Effector memory CD4-positive, alpha-beta T cell (primary cell): ENCODE data around the gene DPP9.

Source experiments
- DNase-seq, 3 donors: peaks; one replicate each; pipeline ENCODE4 v3.0.0-alpha.2; 2020
- H3K27ac ChIP-seq: 2 replicates; pipeline ENCODE4 v1.7.0; 2013; ENCODE audit warnings: mild to moderate bottlenecking, low read length, moderate library complexity; ENCODE audit not compliant: insufficient read depth, poor library complexity, severe bottlenecking
- H3K27me3 ChIP-seq: replicated peaks from 2 replicates; pipeline ENCODE4 v1.7.0; 2013; ENCODE audit warnings: mild to moderate bottlenecking, low read length; ENCODE audit not compliant: insufficient read depth, control insufficient read depth, poor library complexity, severe bottlenecking
- H3K36me3 ChIP-seq: 2 replicates; pipeline ENCODE4 v1.7.0; 2013; ENCODE audit warnings: mild to moderate bottlenecking, low read length, moderate library complexity; ENCODE audit not compliant: control insufficient read depth, insufficient read depth
- H3K4me1 ChIP-seq: 2 replicates; pipeline ENCODE4 v1.7.0; 2013; ENCODE audit warnings: low read length, mild to moderate bottlenecking; ENCODE audit not compliant: control insufficient read depth, insufficient read depth, poor library complexity, severe bottlenecking
- H3K4me3 ChIP-seq: 2 replicates; pipeline ENCODE4 v1.7.0; 2013; ENCODE audit warnings: low read length, low read depth, mild to moderate bottlenecking; ENCODE audit not compliant: insufficient read depth, poor library complexity, severe bottlenecking
- H3K9me3 ChIP-seq: 2 replicates; pipeline ENCODE4 v1.7.0; 2013; ENCODE audit warnings: mild to moderate bottlenecking, low read length, moderate library complexity; ENCODE audit not compliant: control insufficient read depth

The DPP9 gene

DNA sequence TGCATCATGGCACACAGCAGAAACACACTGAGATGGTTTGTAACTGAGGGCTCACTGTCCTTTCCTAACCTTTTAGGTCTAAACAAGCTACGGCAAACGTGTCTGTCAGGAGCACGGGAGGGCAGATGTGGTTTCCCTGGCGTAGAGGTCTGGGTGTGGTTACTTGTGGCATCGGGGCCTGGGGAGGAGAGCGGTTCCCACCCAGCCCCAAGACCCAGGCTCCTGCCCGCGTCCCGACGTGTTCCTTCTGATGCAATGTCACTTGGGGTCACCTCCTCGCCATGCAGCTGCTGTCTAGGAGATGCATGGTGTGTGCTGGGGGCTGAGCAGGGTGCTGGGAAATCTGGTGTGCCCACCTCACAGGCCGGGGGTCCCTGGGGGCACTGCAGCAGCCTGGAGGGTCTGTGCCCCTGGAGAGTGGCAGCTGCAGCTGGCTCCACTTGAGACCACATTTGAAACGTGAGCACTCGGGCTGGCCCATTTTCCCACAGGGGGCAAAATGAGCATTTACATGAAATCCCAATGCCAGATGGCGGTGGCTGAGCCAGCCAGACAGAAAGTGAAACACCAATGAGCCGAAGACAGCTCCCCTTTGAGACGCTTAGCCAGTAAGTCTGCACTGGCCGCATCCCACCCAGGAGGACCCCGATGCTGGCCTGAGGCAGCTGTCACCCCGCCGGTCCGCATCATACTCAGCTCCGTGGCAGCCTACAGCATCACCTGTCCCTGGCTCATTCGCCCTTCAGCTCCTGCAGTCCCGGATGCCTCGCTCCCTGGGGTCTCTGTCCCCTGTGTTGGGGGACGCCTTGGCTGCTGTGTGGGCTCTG is 31.2 kb downstream of the DPP9 start:
- Histone ChIP-seq H3K4me3 (no peak overlapping the region), H3K27ac (no peak overlapping the region), H3K4me1 (no peaks in the 10 kb centered on the region), H3K27me3 (no peaks in the 10 kb centered on the region), H3K9me3 (no peaks in the 10 kb centered on the region), H3K36me3 (peaks cover 84% of the 10 kb centered on the region)
- no peak for DNase-seq

DNA sequence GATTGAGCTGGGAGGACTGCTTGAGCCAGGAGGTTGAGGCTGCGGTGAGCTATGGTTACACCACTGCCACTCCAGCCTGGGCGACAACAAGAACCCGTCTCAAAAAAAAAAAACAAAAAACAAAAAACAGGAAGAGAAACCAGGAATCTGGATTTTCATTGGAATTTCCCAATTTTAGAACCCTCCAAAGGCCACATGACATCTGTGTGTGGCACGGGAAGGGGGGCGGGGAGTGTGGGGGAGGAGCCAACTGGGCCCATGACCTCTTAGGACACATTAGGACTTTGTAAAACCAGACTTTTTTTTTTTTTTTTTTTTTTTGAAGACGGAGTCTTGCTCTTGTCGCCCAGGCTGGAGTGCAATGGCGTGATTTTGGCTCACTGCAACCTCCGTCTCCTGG is 32.3 kb downstream of the DPP9 start:
- Histone ChIP-seq H3K27ac (no peak overlapping the region), H3K4me3 (no peak overlapping the region), H3K9me3 (no peaks in the 10 kb centered on the region), H3K27me3 (no peaks in the 10 kb centered on the region), H3K4me1 (no peaks in the 10 kb centered on the region), H3K36me3 (peaks cover 80% of the 10 kb centered on the region)
- no peak for DNase-seq

DNA sequence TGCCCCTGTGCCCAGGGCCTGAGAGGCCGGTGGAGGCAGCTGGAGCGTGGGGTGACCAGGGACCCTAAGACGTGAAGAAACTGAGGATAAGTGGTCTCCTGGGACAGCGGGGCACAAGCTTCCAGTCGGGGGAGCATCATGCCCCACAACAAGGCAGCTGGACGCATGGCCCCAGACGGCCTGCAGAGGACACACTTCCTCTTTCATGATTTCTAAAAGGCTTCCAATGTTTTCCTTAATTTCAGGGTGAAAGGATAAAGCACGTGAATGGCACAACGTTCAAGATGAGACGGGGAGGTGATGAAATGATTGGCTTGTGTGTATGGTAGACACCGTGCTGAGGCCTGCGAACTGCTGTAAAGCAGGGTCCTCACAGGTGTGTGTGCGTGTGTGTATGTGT is 33.3 kb downstream of the DPP9 start:
- H3K36me3 ChIP-seq = peaks cover 77% of the 10 kb centered on the region

DNA sequence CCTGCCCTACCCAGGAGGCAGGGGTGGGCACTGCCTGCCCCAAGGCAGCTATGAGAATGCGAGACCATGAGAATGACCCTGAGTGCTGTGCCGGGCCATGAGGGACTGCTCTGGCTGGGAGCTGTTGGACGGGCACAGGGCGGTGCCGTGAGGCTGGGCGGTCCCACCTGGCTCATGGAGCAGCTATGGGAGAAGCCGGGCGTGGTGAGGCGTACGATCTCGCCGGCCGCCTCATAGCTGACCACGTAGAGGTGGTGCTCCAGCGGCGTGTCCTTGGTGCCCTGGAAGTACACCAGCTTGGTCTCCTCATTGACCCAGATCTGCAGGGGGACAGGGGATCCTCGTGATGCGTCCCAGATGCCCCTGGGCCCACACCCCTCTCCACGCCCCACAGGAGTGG is 34.2 kb downstream of the DPP9 start:
- Histone ChIP-seq H3K36me3 (peaks cover 69% of the 10 kb centered on the region), H3K27me3 (no peaks in the 10 kb centered on the region)

More for the DNA sequence above, 33.3 kb downstream of the DPP9 start:
- Histone ChIP-seq H3K27ac (no peak overlapping the region), H3K27me3 (no peaks in the 10 kb centered on the region), H3K9me3 (no peaks in the 10 kb centered on the region), H3K4me3 (no peak overlapping the region), H3K4me1 (no peaks in the 10 kb centered on the region)
- no peak for DNase-seq

DNA sequence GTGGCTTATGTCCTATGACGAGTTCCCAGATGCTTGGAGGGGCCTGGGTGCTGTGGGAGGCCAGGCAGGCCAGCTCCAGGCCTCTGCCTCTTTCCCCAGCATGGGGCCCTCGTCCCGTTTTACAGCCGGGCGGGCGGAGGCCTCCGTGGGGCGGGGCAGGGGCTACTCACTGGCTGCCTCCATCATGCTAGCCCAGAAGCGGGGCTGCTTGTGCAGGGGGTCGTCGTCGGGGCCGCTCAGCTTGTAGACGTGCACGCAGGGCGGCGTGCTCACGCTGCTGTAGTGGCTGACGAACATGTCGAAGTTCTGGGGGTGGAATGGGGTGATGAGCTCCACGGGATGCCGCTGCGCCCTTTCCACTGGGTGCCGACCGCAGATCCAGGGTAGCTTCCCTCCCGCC is 35.1 kb downstream of the DPP9 start:
- Histone ChIP-seq H3K36me3 (peaks cover 66% of the 10 kb centered on the region), H3K27me3 (no peaks in the 10 kb centered on the region), H3K9me3 (no peaks in the 10 kb centered on the region), H3K27ac (no peak overlapping the region), H3K4me1 (no peaks in the 10 kb centered on the region), H3K4me3 (no peak overlapping the region)
- DNase-seq = no peak

More for the DNA sequence above, 34.2 kb downstream of the DPP9 start:
- no peak for DNase-seq
- Histone ChIP-seq H3K4me3 (no peak overlapping the region), H3K4me1 (no peaks in the 10 kb centered on the region), H3K9me3 (no peaks in the 10 kb centered on the region), H3K27ac (no peak overlapping the region)

DNA sequence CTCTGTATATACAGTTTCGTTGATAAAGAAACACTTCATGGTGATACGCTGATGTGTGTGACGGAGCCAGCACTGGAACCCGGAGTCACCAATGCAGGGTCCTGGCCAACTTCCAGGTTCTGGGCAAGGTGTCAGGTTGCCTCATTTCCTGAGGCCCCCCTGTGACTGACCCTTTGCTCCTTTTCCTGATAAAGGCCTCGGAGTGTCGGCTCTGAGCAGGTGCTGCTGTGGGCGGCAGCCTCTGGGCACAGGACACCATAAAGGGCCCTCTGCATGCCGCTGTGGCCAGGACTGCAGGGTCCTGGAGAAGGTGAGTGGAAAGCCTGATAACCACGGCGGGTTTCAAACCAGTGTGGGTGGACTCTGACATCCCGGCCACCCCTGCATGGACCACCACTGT is 36.2 kb downstream of the DPP9 start:
- Histone ChIP-seq H3K4me1 (no peaks in the 10 kb centered on the region), H3K9me3 (no peaks in the 10 kb centered on the region), H3K27me3 (no peaks in the 10 kb centered on the region), H3K4me3 (no peak overlapping the region), H3K27ac (no peak overlapping the region), H3K36me3 (peaks cover 62% of the 10 kb centered on the region)
- DNase-seq = no peak

DNA sequence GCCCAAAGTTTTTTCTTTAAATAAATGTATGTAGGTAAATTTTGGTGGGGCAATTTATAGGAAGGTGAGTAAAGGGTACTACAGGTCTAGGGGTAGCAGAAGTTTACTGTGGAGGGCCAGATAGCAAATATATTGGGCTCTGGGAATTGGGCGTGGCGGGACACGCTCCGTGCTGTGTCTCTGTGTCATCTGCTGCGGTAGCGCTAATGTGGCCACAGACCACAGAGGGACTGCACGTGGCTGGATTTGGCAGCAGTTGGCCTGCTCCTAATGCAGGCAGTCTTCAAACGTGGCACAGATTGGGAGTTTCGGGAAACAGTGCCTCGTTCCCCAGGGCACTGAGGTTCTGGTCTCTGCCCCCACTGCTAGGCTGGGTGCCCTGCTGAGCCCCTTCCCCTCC is 36.9 kb downstream of the DPP9 start:
- Histone ChIP-seq H3K36me3 (peaks cover 64% of the 10 kb centered on the region), H3K27me3 (no peaks in the 10 kb centered on the region), H3K9me3 (no peaks in the 10 kb centered on the region), H3K4me1 (no peaks in the 10 kb centered on the region), H3K4me3 (no peak overlapping the region), H3K27ac (no peak overlapping the region)
- DNase-seq = no peak

DNA sequence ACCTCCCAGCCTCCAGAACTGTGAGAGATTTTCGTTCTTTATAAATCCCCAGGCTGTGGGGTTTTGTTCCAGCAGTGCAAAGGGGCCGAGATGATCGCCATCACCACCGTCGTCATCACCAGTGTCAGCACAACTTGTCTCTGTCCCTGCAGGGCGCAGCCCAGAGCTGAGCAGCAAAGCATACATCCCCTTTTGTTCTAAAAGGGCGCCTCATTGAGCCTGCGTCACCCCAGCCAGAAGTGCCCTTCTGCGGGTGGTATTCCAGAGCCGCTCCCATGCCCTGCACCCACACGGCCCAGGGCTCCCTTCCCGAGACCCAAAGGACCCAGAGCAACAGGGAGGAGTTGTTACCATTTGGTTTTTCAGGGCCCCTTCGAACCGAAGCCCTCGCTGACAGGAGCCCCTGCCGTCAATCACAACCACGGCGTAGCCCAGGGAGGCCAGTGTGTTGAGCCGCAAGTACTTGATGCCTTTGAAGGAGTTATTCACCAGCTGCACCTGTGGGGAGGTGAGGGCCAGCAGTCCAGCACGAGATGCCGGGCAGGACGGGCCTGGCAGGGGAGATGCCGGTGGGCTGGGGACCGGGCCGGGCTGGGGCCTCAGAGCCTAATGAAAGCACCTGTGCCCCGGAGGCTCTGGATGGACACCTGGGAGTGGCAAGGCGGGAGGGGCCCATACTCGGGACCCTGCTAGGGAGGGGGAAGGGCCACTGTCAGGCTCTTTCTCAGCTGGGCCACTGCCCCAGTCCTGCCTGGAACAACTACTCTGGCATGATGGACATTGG is 39.1 kb downstream of the DPP9 start:
- H3K4me3 ChIP-seq = no peak overlapping the region
- H3K27ac ChIP-seq = no peak overlapping the region
- H3K36me3 ChIP-seq = peaks cover 45% of the 10 kb centered on the region
- H3K27me3 ChIP-seq = no peaks in the 10 kb centered on the region
- no peaks in the 10 kb centered on the region for H3K4me1 ChIP-seq
- H3K9me3 ChIP-seq = no peaks in the 10 kb centered on the region
- no peak for DNase-seq

DNA sequence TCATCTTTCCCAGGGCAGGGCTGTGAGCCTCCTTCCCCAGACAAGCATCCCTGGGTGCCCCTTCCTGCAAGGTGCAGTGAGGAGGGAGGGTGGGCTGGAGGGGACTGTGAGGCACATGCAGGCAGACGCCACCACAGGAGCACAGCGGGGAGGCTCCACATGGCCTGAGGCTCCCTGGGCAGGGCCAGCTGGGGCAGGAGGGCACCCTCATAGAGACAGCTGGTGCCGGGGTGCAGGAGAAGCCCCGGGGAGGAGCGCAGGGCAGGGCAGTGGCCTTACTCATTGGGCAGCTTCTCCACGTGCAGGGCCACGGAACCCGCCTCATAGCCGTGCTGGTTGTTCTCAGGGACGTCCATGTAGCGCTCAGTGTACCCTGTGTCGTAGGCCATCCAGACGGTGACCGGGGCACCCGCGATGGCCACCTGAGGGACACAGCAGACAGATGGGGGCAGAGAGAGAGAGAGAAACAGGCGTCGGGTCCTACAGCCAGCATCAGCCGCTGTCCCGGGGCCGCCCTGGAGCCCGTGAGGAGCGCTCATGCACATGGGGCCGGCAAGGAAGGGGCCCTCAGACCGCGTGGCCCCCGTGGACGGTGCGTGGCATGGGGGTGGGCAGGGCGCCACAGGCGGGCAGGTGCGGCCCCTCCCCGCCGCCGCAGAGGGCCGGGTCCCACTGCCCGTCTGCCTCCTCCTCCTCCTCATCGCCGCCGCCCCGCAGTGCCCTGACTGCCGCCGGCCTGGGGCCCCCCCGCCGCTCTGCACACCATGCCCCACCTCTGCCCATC is 41.0 kb downstream of the DPP9 start:
- H3K27me3 ChIP-seq = no peaks in the 10 kb centered on the region
- no peak overlapping the region for H3K4me3 ChIP-seq
- no peaks in the 10 kb centered on the region for H3K9me3 ChIP-seq
- H3K36me3 ChIP-seq = peaks cover 31% of the 10 kb centered on the region
- DNase-seq = no peak
- H3K4me1 ChIP-seq = no peaks in the 10 kb centered on the region
- no peak overlapping the region for H3K27ac ChIP-seq
